HG02973 (cell line): ENCODE measurements around the gene HS3ST5.

Source experiments
- ATAC-seq: cut with Tn5 transposase; IDR thresholded peaks from one replicate; pipeline ENCODE4 v1.9.1; 2021; ENCODE audit warnings: moderate library complexity; ENCODE audit not compliant: unreplicated experiment

The HS3ST5 gene, protein sequence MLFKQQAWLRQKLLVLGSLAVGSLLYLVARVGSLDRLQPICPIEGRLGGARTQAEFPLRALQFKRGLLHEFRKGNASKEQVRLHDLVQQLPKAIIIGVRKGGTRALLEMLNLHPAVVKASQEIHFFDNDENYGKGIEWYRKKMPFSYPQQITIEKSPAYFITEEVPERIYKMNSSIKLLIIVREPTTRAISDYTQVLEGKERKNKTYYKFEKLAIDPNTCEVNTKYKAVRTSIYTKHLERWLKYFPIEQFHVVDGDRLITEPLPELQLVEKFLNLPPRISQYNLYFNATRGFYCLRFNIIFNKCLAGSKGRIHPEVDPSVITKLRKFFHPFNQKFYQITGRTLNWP

DNA sequence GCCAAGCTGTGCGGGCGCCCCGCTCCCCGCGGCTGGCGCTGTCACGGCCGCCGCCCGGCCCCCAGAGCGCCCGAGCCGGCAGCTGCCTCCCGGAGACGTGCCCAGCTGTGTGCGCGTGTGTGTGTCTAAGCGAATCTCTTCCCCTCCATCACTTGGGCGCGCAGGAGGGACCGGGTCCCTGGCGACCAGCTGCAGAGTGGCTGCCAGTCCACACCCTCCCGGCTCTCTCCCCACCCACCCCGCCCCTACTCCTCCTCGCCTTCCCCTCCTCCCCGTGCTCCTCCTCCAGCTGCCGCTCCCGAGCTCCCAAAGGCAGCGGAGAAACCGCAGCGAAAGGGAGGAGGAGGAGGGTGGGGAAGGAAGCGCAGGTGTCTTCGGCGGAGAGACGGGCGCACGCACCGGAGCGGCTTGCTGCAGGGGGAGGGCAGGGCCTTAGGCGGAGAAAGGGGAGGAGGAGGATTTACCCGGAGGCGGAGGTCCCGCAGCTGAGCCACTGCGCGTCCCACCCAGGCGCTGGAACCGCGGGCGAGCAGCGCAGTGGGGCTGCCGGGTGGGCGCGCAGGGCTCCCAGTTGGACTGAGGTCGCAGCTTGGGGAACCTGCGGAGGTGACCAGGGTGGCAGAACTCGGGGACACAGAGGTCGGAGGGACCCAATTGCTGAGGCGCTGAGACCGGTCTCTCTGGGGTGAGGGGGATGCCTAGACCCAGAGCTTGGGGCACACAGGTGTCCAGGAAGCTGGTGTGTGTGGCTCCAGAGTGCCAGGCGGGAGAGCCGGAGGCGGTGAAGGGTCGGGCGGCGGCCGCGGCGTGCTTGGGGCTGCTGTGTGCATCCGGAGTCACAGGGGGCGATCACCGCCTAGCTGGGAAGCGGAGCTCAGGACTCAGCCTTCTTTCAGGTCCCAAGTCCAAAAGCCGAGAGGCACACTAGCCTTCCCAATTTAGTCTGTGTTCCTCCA, at the start of gene HS3ST5:
TSS of gene HS3ST5 (minus strand) at position 198 of the 956 bp plus-strand sequence. CDS start 280,178 bp downstream, outside the sequence.
- no peak for ATAC-seq

DNA sequence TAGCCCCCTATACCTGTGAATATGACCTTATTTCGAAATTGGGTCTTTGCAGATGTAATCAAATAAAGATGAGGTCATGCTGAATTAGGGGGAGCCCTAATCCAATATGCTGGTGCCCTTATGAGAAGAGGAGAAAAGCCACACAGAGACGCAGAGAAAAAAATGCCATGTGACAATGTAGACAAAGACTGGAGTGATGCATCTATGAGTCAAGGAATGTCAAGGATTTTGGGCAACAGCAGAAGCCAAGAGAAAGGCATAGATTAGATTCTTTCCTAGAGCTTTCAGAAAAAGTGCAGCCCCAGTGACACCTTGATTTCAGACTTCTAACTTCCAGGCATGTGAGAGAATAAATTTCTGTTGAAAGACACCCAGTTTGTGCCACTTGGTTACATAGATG, 47.4 kb upstream of the HS3ST5 start:
- no peak for ATAC-seq

DNA sequence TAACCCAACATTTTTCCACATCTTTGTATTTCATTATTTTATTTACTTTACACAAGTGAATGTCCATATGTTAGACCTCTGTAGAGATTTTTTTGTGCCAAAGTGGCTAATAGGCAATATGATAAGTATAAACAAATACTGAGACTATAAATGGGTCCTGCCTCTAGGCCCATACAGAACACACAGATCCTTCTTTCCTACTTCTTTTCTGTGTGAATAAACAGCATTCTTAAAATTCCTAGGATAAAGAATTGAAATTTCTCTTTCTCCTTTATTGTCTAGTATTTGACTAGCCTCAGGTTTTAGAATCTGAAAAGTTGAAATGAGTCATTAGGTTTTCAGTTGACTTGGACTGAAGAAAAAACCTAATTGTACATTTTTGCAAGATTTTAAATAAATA, 46.3 kb upstream of the HS3ST5 start:
- no peak for ATAC-seq

DNA sequence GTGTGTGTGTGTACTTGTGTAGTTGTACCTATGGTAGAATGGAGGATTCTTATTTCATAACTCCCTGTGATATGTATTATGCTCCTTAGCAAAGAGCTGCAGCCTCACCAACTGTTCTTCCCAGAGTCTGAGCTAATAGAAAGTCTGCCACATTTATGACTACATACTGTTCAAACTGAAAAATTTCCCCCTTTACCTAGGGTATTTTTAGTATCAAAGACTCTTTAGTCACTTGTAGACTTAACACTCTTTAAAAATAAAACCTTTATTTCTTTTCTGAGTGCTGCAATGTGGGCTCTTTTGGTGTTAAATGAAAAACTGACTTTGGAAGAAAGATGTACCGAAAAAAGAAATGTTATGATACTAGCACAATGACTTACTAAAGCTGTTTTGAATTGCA, 39.6 kb upstream of the HS3ST5 start:
- no peak for ATAC-seq

DNA sequence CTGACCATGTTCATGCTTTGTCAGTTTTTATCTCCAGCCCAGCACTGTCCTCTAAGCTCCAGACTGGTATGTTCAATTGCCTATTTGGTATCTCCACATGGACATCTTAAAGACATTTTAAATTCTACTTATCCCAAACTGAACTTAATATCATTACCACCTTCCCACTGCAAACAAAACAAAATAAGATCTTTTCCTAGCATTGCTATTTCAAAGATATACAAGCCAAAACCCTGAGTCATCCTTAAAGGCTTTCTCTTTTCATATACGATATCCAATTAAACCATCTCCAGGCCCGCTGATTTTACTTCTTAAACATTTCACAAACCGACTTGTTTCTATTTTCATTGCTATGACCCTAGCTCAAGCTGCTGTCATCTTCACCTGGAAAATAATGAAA, 35.1 kb upstream of the HS3ST5 start:
- ATAC-seq = no peak

DNA sequence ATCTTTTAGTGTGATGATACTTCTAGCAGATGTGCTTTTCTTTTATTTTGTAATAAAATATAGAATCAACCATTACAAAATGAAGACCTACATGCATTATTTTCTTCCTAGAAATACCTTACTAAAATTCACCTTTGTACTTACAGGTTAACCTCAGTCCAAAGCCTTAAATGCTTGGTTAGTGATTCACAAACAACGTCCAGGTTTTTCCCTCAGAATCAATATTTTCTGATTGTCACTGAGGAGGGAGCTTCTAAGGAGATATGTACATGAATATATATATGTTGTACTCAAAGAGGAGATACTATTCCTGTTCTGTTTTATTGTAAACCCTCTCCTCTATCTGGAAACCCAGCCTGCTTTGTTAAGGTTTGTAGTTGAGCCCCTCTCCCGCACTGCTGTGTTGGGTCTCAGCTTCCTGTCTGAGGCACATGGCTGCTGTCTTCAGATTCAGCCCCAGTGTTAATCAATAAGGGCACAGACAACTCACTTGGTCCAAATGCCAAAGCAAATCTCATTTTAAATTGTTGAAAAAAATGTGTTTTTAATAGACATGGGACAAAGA, 33.9 kb upstream of the HS3ST5 start:
- no peak for ATAC-seq

DNA sequence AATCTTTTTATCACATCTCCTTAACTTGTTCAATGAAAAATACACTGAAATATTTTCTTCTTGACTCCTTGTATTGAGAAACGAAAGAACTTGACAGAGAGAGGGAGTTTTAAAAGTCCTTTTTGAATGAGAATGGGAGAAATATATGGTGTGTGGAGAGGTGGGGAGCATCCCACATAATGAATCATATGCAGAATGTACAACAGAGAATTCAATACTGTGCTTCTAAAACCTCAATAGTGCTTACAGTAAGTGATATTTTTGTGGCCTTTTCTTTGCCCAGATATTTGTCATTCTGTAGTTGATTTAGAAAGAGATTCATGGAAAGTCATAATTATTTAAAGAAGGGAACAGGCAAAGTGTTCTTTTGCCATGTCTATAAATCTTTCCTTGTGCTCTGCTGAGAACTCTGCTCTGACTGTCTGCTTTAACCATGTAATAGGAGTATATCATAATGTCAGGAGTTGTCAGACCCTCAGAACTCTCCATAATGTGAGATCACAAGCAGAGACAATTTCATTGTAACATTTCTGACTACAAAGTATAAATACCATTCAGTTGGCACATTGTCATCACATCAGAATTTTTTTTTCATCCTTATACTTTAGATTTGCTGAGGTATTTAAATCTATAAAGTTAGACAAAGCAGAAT, 32.8 kb upstream of the HS3ST5 start:
- ATAC-seq = no peak

DNA sequence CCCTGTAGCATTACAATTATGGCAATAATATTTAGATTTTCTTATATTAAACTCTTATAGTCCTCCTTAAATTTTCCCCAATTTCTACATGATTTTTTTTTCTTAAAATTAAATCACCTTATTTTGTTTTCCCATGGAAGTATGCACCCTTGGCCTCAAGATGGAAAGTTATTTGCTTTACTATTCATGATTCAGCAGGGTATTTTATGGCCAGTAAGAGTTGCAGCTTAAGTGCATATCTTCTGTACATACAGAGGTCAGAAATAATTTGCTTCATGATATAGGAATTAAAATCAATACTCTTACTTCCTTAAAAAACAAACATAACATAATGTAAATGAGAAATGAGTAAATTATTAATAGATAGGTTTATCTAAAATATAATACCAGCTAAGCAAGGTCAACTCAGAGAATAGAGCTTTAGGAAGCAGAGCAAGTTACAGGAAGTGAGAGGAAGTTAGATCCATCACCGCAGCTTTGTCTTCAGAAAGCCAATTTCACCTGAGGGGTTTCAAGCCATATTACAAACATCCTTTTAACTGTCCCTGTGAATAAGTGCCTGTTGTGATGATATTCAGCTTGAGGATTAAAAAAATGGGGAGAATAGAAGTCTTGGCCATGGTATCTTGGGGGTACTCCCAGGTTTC, 24.6 kb upstream of the HS3ST5 start:
- ATAC-seq = no peak

DNA sequence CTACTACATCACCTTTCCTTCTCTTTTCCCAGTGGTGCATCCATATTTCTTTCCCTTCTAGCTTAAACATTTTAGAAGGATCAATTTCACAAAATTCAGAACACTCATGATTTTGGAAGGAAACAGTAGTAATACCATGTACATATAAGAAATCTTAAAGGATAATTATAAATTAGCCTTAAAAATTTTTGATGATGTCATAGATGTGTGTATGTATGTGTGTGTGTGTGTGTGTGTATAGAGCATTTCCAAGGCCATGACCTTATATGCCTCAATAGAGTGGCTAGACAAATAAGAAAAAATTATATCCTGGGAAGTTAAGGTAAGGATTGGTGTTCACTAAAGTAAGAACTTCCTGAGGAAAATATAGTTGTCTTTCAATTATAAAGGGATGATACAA, 24.1 kb upstream of the HS3ST5 start:
- no peak for ATAC-seq

DNA sequence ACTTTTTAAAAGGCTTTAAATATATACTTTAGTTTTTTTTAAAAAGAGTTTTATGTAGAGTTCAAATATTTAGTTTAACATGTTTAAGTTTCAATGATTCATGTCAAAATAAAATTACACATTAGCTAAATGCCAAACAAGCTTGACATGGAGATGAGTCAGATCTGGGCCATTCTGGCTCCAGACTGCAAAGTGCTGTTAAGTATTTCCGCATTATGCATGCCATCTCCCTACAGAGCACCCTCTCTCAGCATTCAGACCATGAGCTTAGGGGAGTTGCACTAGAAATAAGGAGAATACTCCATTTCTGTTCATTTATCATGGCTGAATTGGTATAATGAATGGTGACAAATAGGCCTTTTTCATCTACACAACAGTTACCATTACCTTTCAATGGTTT, 21.5 kb upstream of the HS3ST5 start:
- no peak for ATAC-seq

DNA sequence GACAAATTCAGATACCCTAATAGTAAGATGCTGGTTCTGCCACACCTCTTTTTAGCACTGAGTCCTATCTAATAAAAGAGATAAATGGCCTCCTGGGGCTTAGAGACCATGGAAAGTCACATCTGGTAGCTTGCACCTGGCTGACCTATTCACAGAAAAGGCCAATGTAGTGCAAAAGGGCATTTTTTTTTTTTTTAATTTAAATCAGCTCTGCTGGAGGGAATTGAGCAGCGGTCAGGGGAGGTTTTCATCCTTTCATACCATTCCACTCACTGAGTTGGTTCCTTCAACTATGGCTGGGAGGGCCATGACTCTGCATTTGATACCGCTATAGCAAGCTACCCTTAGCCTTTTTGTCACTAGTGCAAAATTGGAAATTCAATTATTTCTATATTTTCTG, 20.1 kb upstream of the HS3ST5 start:
- ATAC-seq = no peak

DNA sequence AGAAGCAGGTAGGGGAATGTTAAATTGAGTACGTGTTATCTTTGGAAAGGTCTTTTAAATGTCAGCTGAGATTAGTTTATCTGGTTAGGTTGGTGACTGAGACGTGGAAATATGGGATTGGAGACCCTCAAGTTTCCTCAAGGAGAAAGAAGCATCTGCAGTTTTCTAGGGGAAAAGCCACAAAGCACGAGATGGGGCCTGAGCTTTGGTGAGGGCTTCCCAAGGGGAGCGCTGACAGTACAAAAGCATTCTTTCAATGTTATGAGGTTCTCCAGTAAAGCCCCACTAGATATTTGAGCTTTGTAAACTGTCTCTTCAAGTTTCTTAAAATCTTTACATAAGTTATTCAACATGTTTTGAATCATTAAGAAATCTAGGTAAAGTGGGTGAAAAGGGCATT, 19.6 kb upstream of the HS3ST5 start:
- no peak for ATAC-seq

DNA sequence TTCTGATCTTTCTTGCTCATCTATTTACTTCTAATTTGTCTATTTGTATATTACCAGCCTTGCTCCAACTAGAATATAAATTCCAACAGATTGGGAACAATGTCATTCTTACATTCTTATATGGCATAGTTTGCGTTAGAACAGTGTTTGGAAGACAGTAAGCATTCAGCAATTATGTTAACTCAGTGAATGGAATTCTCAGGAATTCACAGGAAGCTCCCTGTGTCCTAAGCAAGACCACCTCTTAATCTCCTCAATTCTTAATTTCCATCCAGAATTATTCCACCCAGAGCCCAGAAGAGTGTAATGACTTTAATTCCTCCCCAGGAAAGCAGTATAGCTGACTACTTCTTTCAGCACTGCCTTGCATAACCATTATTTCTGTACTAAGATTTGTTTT, 18.2 kb upstream of the HS3ST5 start:
- ATAC-seq = no peak

DNA sequence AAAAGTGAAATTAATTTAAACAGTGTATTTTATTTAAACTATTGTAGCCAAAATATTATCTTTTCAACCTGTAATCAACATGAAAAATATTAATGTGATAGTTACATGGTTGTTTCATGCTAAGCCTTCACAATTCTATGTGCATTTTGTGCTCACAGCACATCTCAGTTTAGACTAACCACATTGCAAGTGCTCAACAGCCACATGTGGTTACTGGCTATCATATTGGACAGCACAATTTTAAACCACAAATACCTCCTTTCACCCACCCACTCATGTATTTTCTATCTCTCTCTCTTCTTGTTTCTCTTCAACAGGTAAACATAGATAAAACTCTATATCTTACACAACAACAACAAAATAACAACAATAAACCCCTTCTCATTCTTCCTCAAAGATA, 12.5 kb upstream of the HS3ST5 start:
- no peak for ATAC-seq

DNA sequence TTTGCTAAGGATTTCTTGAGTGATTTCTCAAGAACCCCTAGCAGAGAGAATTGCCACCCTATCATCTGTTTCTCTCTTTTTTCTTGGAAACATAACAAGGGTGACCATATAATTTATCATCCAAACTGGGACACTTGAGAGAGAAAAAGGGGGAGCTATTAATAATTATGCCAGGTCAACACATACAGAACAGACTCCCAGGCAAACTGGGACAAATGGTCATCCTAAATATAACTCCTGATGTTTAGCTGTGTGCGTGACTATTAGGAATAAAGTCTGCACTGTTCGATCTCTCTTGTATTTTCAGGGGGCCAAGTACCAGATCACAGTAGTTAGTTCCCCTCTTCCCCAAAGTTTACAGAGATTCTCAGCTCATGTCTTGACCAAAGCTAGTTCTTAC, 11.7 kb upstream of the HS3ST5 start:
- no peak for ATAC-seq

DNA sequence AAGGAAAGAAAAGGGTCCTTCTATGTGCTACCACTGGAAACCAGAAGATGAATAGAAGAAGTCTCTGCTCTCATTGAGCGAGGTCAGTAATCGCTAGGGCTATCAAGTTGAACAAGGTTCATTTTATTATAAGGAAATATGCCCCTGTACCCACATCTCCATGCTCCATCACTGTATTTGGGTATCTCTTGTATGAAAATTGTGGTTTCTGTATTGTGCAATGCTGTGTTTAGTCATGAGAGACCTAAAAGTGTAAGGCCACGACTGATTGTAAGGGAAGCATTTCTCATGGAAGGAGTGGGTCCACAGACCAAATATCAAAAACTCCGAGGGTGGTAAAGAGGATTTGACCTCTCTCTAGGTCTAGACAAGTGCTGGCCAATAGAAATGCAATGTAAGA, 3.6 kb upstream of the HS3ST5 start:
- no peak for ATAC-seq

DNA sequence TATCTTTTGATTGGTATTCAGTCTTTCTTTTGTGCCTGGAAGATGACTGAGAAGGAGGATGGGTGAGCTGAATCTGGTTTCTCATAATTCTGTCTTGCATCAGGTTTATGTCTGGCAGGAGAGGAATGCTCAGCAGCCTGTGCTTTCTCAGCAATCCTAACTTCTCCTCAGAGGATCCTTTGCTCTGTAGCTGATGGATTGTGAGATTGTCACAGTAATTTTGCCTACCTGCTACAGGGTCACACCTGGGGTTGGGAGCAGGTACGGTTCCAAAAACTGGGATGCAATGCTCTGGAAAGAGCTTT, 2.1 kb upstream of the HS3ST5 start:
- no peak for ATAC-seq

DNA sequence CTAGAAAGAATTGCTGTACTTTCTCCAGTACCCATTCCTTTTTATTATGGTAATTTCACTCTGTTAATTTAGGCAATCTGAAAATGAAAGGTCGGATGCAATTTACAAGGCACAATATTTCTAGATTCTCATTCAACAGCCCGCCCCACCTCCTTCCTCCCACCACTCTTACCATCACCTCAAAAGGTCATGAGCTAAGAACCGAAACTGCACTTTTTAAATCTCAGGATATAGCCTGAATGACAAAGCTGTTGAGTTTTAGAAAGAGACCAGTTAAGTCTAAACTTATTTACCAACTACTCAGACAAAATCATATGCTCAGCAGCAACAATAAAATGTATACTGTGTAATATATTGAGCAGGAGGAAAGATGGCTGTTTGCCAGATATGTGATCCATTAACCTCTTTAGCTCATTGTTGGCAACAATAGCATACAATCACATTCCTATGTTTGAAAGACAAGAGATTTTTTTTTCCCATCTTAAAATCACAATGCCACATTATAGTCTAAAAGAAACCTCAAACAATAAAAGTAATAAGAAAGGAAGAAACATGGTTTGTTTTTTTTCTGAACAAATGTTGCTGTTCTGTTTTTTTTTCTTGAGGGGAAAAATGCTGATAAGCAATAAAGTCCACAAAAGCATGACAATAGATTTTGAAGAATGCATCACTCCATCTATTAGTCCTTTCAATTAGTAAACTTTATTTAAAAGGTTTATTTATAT, 1.6 kb upstream of the HS3ST5 start:
- no peak for ATAC-seq

DNA sequence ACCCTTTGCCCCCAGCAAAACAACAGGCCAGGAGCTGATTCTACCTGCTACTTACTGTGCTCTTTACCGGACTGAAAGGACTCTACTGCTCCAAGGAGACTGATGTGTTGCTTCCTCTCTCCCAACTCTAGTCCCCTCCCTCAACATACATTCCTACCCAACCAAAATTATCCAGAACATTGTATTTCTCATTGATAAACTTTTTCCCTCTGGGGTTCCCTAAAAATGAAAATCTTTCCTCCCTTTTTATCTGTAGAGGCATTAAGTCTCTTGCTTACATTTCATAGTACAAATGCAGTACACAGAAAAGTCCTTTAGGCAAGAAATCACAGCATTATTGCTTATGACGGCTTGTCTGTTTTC, 940 bp upstream of the HS3ST5 start:
- no peak for ATAC-seq

DNA sequence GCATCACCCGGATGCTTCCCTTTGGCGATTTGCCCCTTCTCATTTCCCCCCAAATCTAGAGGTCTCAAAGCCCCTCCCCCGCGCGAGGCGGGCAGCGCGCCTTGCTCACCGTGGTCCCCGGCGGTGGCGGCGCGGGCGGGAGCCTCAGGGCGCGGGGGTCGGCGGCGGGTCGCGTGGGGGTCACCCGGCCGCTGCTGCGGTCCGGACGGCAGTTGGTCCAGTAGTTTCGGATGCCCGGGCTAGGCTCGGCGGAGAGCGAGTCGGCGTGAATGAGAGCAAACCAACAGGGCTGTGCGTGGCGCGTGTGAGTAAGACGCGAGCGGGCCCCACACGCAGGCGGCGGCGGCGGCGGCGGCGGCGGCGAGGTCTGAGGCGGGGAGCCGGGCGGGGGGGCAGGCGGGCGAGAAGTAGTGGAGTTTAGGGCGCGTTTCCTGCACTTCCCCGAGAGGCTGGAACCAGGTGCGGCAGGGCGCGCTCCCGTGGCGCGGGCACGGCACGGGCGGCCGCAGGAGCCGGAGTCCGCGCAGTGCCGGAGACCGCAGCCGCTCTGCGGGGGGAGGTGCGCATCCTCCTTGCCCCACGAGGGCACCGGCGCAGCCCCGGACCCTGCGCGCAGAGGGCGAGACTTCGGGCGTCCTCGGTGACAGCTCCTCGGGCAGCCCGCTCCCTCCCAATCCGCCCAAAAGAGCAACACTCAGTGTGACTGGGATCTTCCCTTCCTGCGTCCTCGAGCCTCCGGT, 567 bp downstream of the HS3ST5 start:
- no peak for ATAC-seq
